H1 (cell line): ENCODE data around the gene SEL1L. TPM values are rescaled to one million over a fixed set of nuclear protein-coding genes. Genes with fewer than 3 reads are reported as not detected.

ENCODE experiments used
- CHD7 ChIP-seq: fragments of 300-600 bp; sonication (generic); IDR thresholded peaks from 2 replicates; pipeline ENCODE4 v1.7.1; 2012; ENCODE audit warnings: low read length, moderate library complexity, mild to moderate bottlenecking, inconsistent platforms; ENCODE audit not compliant: insufficient replicate concordance
- KDM1A ChIP-seq: fragments of 200-600, 300-600 bp; sonication (generic); IDR thresholded peaks from 2 replicates; pipeline ENCODE4 v1.7.1; 2016; ENCODE audit warnings: mild to moderate bottlenecking, low read length, borderline replicate concordance
- TAF1 ChIP-seq: IDR thresholded peaks from 2 replicates; pipeline ENCODE4 v1.6.1; 2011; ENCODE audit warnings: mild to moderate bottlenecking, low read depth, low read length
- YY1 ChIP-seq: IDR thresholded peaks from 2 replicates; pipeline ENCODE4 v1.6.1; 2011; ENCODE audit warnings: low read depth, mild to moderate bottlenecking, low read length
- polyA plus RNA-seq, 7 experiments: library from polyadenylated mRNA; depleted of rRNA in 3 of 7; stranded (reverse) in 5 of 7; unstranded in 2 of 7; fragments of >200 nt in 5 of 7; fragments of 200-250 nt in 2 of 7; gene quantifications; 1 replicate in 5 of 7; 2 replicates in 1 of 7; 4 replicates in 1 of 7; pipeline versions ENCODE4 v1.2.1 to v1.2.3, GENCODE V29; 2011 to 2013; ENCODE audit warnings: missing spikeins in 2 of 7, mixed read lengths in 2 of 7
- total RNA-seq: library from RNA; stranded (reverse); fragmentation: NEBNext Ultra II Directional; extraction: Animal tissue kit (Norgen Biotek cat#: 25700); gene quantifications from 2 replicates; pipeline ENCODE4 v1.2.1, GENCODE V29; 2021

Gene SEL1L
- total and polyA plus RNA-seq, 2 of the 8 experiments (the other 6 are each of a cell fraction or from before 2014, with no cell fraction given), result 4.3 to 34.9 TPM

GRCh38 chr14:81447021-81447764 lies 86.5 kb downstream of the SEL1L start (continued):
- TF ChIP-seq CHD7 (no peak), KDM1A (no peak), YY1 (no peak), TAF1 (no peak)
